ENCODE results near the gene HOXC10.

Gene HOXC10

GRCh38 chr12:54030889-54031471 is 46.0 kb downstream of the HOXC10 start:
- no peak for FAIRE-seq

GRCh38 chr12:54031480-54031879 is 46.5 kb downstream of the HOXC10 start:
- no peak for FAIRE-seq

- FAIRE-seq = no peak
Observed at GRCh38 chr12:54032086-54032619, 47.2 kb downstream of the HOXC10 start.

- no peak for FAIRE-seq
Observed at GRCh38 chr12:54032627-54033100, 47.7 kb downstream of the HOXC10 start, which contains the start of gene HOXC5. HOXC5 (plus strand) TSS chr12:54033050; CDS start chr12:54033123, 73 bp downstream.

GRCh38 chr12:54033106-54033979 is 48.4 kb downstream of the HOXC10 start:
- no peak for FAIRE-seq

- FAIRE-seq = no peak
Observed at GRCh38 chr12:54033980-54034784, 49.2 kb downstream of the HOXC10 start.

GRCh38 chr12:54034785-54035310 is 49.9 kb downstream of the HOXC10 start:
- no peak for FAIRE-seq

GRCh38 chr12:54035568-54036264 is 50.8 kb downstream of the HOXC10 start:
- FAIRE-seq = no peak

- no peak for FAIRE-seq
Observed at GRCh38 chr12:54036620-54037359, 51.8 kb downstream of the HOXC10 start.

- FAIRE-seq = no peak
Observed at GRCh38 chr12:54037360-54038283, 52.7 kb downstream of the HOXC10 start.

GRCh38 chr12:54038284-54038870 is 53.4 kb downstream of the HOXC10 start:
- no peak for FAIRE-seq

GRCh38 chr12:54038871-54039414 is 54.0 kb downstream of the HOXC10 start:
- no peak for FAIRE-seq

GRCh38 chr12:54039417-54040147 is 54.6 kb downstream of the HOXC10 start:
- no peak for FAIRE-seq

Data from islet of Langerhans (tissue), 1 donor.